Renal pelvis (tissue), 4 donors: ENCODE data around the gene PSMB3. TPM values are rescaled to one million over a fixed set of nuclear protein-coding genes. Genes with fewer than 3 reads are reported as not detected.
A peak's percentile ranks its signal among the peaks of the same experiment; 100 is the strongest.

ENCODE experiments used
- DNase-seq: peaks from one replicate; pipeline ENCODE4 v3.0.0-alpha.2; 2013
- polyA plus RNA-seq, 3 donors: library from polyadenylated mRNA; unstranded; fragments of 120-200 nt; gene quantifications; one replicate each; pipeline ENCODE4 v1.2.1, GENCODE V29; 2013; ENCODE audit not compliant: insufficient read length in 3 of 3

The PSMB3 gene
- polyA plus RNA-seq, 3 donors: 116 to 125 (median 123) TPM

DNA sequence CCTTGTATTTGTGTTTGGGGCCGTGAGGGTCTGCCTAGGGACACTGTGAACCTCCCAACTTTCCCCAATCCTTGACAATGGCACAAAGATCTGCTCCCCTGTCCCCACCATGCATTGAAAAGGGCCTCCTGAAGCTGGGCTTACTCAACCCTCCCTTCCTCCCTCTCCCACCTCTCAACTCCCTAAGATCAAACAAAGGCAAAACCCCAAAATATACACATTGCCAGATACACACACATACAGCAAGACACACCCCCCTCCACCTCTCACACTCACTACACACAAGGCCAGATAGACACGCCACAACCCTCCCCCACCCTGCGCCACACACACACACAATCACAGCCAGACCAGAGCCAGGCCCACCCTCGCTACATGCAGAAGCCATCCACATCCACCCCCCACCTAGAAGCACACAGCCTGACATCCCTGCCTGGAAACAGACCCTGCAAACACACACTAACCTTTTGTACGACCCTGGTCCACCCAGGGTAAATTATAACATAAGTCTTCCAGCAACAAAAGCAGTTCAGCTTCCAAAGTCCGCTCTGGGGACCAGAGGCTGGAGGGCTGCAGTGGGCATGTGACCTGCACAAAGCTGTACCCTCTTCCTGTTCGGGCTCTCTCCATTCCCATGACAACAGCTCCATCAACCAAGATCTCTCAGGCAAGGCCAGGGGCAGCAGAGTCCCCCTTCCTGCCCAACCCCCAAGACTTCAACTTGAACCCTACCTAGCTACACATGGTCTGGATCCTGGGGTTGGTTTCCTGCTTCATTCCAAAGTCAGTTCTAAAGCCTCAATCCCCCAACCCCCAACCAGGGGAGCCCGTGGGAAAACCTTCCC is 6.3 kb upstream of the PSMB3 start:
- DNase-seq: no peak

DNA sequence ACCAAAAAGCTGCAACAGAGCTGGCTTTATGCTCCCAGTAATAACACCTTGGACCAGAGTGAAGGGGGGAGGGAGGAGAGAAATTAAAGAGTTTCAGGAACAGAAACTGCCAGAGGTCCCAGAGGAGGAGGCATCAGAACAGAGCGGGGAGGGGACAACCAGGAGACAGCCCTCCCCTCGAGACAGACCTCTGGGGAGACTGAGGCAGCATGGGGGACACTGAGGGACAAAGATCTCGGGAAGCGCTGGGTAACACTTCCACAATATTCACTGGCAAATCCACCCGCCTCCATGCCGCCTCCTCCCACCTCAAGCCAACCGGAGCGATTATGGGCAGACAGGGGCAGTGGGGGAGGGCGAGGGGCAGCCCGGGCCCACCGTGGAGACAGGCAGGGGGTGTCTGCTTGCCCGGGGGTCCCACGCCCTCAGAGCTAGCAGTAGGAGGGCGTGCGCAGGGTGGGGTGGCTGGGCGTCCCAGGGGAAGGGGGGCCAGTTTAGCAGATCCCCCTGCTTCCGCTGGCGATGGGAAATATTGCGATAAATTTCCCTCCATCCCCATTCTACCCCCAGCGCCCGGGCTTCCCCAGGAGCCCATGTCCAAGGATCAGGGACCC is 5.6 kb upstream of the PSMB3 start:
- no peak for DNase-seq

DNA sequence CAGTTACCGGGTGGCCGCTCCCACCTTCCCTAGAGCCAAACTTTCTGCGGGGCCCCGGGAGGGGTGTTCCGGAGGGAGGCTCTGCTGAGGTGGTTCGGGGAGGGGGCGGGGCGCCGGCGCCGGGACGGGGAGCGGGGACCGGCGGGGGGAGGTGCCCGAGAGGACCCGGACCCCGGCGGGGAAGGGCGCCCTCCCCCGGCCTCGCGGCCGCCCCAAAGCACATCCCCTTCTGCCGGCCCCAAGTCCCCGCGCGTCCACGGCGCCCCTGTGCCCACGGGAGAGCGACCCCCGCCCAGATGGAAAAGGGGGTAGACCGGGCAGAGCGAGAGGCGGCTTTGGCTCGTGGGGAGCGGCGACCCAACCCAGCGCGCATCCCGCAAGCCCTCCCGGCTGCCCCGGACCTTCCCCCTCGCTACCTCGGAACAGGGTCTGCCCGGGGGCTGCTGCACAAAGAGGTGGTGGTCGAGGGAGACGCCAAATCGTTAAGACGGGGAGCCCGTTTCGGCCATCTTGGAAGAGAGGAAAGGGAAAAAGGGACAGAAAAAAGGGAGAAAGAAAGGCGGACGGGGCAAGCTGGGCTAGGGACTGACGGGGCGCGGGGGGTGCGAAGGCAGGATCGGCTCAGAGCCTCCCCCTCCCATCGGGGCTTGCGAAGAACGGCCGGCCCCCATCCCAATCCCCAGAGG is 4.9 kb upstream of the PSMB3 start:
- DNase-seq: no peak

DNA sequence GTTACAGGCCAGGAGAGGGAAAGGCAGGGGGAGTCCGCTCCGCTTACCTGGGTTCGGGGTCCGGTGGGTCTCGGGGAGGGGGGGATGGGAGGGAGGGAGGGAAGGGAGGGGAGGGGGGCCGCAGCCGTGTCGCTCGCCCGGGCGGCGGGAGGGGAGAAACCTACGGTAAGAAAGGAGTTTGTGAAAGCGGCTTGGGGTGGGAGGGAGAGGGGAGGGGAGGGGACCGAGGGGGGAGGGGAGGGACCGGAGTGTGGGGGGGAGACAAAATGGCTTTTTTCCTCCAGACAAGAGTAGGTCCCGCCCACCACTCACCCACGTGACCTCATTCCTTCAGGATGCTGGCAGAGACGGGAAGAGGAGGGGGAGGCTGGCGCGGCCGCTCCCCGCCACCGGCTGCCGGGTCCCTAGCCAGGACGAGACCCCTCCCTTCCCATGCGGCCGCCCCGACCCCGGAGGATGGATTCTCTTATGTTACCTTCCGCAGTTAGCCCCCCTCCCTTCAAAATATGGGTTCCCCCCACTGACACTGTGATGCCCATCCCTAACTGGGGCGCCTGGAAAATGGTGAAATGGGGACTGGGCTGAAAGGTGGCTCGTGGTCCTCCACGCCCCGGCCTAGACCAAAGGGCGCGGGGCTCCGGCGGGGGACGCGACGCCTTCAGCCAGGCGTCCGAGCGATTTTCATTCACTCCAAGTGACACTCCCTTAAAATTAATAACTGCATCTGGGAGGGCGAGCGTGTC is 4.2 kb upstream of the PSMB3 start, which contains the start of gene PCGF2:
Gene PCGF2, minus strand, starts transcription at position 188 of the 743 bp plus-strand sequence. CDS start 7,934 bp downstream, outside the sequence.
- peak; percentile 97 for DNase-seq

DNA sequence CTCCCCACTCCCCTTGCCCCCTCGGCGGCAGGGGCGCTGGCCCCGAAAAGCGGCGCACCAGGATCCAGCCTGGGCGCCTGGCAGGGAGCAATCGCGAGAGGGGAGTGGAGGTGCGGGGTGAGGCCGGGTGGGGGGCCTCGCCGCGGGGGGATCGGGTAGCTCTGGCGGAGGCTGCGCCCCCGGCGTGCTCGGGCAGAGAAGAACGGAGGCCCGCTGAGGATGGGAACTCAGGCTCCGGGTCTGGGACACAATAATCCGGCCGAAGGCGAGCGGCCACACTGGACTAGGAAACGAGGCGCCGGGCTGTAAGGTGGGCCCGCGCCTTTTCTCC is 3.7 kb upstream of the PSMB3 start:
- DNase-seq: no peak

DNA sequence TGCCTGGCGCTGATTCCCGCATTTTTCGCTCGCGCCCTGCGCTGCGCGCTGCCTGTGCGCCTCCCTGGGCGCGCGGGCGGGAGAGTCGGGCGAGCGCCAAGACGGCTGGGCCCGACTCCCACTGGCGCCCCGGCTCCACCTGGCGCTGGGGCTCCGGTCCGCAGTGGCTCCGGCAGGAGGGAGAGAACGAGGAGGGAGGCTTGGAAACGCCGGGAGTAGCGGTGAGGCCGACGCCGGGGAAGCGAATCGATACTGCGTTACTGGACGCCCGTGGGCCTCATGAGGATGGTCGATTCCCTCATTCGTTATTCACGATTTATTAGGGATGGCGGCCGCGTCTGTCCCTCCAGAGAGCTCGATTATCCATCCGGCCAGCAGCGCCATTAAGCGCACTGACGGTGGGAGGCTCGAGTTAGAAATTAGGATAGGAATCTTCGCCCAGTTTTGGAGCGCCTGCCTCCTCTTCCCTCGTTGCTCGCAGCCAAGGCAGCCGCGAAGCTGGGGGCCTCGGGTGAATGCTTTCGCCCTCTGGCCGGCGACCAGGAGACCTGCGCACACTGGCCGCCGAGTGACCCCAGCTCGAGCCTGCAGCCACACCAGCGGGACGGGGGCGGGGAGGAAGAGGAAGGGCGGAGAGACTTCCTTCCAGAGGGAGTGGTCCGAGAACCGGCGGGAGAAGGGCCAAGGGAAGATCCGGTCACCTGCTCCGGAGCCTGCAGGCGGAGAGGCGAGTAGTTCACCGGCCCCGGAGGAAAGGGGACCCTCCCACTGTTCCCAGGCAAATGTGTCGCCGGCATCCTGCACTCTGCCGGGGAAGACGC is 3.1 kb upstream of the PSMB3 start:
- DNase-seq: peak; percentile 80

DNA sequence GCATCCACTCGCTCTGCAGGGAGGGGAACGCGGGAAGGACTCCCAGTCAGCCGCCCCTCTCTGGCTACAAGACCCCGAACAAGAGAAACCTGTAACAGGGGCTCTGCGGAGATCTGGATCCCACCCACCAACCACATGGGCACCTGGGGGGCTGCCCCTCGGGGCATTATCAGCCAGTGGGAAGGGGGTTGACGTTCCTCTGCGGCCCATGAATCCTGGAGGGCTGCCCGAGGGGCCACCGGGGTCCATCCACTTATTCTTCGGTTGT is 2.6 kb upstream of the PSMB3 start:
- no peak for DNase-seq

DNA sequence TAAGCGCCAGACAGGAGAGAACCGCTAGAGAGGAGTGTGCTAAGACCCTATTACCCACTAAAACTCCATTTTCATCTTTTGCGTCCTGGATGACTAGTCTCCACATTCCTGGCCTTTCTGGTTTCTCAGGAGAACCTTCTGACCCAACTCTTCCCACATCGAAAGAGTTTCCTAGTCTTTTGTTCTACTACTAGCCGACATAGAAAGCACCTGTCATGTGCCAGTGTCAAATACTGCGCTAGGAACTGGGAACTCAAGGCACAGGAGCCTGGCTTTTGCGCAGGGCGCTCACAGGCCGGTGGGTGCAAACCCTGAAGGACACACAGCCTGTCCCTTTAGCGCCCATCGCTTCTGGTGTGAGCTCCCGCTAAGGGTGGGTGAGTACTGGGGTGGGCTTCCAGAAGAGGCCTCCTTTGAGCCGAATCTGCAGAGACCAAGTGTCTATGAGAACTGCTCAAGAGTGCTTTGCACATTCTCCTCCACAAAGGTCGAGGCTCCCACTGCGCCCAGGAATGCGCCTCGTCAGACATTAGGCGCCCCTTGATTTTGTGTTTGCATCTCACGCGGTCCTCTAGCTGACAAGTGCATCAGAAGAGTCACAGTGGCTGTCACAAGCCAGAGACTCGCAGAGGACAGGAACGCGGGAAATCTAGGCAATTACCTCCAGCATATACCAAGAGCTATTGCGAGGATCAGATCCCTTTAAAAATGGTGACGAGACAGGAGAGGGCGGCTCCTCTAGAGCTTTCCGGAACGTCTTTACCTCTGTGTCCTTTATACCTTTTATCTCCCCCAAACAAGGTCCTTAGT is 2.0 kb upstream of the PSMB3 start:
- DNase-seq: no peak

DNA sequence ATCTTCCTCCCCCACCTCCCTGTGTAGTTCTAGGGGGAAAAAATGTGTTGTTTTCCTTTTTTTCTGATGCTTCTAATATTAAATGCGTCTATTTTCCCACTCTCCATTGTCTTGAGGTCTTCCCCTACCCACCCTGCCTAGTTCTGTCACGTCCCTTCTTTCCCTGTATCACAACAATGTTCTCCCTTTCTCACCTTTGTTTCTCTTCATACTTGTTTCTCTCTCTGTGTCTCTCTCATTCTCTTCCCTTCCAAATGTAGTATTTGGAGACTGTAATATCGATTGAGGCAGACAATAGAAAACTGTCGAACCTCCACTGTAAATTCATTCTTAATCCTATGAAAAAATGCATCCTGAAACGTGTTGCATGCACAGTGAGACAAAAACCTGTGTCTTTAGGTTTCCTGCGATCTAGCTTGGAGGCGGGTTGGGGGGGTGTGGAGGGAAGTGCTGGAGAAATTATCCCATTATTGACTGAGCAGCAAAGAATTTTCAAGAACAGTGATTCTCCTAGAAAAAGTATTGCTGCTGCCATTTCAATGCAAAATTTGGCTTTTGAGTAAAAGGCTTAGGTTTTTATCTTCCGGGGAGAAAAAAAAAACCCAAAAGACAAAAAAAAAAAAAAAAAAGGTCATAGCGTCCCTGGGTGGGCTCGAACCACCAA is 1.3 kb upstream of the PSMB3 start:
- no peak for DNase-seq

DNA sequence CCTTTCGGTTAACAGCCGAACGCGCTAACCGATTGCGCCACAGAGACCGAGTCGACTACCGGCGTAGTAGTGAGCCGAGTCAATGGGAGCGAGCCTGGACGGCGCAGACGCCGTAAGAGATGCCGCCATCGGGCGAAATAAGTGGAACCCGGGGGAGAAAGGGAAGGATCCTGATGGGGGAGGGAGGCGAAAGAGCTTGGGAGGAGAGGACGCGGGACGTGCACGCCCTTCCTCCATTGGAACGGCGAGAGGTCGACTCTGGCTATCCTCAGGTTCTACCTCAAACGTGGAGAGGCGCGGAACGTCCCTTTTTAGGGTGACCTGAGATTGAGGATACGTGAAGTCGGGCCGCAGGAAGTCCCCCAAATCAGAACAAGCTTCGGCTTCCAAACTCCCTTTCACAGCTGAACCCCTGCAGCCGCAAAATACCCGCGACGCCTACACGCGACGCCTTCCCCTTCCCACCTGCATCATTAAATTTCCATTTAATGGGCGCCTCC is 683 bp upstream of the PSMB3 start:
- DNase-seq: peak; percentile 86

DNA sequence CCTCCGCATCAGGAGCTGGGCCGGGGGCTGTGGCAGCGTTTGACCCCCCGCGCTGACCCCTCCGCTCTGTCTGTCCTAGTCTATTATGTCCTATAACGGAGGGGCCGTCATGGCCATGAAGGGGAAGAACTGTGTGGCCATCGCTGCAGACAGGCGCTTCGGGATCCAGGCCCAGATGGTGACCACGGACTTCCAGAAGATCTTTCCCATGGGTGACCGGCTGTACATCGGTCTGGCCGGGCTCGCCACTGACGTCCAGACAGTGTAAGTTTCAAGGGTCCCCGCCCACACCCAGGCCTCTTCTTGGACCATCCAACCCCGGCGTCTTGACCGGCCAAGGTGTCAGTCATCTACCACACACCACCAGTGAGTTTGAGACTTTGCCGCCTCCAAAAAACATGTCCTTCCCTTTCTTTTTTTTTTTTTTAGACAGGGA is 548 bp downstream of the PSMB3 start:
- DNase-seq: no peak

DNA sequence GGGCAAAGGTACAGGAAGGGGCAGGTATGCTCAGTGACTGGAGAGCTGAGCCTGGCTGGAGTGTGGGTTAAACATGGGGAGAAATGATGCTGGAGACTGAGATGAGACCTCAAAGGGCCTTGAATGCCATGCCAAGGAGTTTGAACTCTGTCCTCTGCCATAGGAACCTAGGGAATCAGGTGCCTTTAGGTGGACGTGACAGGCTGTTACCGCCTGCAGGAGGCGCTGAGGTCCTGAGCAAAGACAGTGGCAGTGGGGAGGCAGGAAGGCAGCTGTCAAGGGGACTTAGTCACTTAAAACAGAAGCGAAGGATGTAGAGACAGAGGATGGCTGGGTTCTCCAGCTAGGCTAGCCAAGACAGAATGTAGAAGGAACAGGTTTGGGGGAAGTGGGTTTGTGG is 9.1 kb downstream of the PSMB3 start:
- no peak for DNase-seq

DNA sequence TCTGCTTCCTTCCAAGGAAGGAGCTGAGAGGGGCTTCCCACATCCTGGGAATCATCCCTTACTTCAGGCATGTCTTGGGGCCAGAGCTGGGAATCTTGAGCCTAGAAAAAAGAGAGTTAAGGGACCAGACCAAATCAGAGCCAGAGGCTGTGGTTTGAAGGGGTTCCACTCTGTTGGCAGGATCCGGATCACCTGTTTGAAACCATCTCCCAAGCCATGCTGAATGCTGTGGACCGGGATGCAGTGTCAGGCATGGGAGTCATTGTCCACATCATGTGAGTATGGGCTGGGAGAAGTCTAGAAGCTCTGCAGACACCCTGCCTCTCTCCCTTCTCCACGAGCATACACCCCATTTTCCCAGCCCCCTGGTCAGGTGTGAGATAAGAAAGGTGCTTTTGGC is 9.7 kb downstream of the PSMB3 start:
- DNase-seq: no peak

DNA sequence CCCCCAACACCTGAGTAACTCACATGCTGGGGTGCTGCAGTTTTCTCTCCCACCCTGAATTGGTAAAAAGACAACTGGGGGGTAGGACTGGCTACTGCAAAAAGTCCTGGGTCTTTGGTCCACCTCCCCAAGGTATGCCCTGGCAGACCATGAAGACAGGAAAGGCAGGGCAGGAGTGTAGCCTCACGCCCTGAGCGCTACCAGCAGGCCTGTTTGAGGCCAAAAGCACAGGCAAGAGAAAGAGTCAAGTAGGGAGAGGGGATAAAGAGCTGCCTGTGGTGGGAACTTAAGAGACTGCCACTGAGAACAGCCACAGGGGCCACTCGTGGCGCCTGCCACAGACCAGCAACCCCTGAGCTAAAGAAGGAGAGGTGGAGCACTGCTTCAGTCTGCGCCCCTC is 13.8 kb downstream of the PSMB3 start:
- DNase-seq: no peak

DNA sequence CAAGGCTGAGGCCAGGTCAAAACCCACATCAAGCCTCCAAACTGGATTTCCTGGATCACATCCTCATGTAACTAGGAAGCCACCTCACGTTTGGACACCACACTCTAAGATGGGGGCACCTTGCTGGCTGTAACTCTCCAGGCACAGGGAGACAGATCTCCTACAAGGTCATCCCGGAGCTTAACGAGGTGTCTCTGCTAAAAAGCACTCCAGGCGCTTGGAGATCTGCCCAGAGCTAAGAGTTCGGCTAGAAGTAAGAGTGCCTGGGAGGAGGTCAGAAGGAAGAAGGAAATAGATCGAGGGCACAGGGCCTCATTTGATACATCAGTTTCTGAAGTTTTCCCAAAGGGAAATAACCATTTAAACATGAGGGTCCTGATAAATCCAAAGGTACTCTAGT is 15.9 kb downstream of the PSMB3 start:
- no peak for DNase-seq

DNA sequence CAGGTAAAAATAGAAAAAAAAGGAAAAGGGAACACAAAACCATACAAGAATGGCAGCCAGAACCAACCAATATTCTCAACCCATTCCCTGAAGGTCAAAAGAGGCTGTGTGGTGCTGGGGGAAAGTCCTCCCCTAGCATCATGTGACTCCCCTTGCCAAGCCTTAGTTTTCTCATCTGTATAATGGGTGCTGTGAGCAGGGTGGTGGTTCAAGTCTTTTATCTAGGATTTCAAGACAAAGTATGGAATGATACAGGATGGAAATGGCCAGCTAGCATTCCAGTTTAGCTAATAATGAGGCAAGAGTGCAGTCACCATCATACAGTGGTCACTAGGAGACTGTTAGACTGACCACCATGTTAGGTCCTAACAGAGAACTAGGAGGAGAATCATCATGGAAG is 20.7 kb downstream of the PSMB3 start:
- no peak for DNase-seq

DNA sequence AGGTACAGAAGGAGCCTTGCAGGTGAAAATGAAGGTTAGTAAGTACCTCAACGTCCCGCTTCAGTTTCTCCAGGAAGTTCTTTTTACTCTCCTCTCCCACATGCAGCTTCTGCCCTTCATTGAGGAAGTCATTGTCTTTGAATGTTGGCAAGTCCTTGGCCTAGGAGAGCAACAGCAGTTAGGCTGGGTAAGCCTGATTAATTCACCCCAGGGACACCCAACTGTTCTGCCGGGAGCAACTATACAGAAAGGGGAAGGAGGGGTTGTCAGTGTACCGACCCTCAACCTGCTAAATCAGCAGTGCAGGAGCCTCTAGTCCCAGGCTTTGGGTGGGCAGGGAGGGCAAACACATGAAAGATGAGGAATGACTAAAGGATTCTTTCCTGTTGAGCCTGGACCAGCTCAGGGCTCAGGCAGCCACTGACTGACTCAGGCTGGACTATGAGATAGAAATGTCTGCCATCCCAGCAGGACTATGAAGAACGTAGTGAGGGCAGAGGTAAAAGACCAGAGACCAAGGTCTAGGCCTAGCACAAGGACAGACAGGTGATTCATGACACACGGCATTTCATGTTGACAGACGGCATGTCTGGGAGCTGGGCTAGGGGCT is 25.2 kb downstream of the PSMB3 start:
- no peak for DNase-seq

DNA sequence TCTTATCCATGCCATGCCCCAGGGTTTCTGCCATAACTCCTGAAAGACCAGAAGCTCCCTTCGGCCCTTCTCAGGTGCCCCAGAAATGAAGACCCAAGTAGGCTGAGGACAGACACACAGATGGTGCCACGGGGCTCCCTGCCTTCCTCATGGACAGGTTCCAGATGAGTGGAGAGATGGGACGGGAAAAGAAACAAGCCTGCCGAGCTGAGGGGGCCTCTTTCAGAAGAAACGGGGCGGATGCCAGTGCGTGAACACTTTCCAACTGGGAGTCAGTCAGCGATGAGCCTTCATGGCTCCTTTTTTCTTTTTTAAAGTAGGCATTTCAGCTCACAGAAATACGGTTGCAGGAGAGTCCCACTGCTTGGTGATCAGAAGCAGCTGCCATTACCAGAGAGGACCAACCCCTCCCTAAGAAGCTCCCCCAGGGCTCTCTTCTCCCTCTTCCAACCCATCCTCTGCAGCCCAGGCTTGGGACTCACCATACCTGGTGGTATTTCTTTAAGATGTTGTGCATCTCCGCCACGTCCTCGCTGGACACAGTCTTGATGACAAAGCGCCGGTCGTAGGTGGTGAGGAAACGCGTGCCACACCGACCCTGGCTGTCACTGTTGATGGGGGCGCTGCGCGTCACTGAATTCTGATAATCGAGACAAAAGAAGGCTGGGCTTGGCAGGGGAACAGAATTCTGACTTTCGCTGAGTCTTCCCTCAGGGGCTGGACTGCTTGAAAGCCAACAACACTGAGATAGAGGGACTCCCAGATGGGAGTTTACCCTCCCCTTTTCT is 27.6 kb downstream of the PSMB3 start:
- no peak for DNase-seq

DNA sequence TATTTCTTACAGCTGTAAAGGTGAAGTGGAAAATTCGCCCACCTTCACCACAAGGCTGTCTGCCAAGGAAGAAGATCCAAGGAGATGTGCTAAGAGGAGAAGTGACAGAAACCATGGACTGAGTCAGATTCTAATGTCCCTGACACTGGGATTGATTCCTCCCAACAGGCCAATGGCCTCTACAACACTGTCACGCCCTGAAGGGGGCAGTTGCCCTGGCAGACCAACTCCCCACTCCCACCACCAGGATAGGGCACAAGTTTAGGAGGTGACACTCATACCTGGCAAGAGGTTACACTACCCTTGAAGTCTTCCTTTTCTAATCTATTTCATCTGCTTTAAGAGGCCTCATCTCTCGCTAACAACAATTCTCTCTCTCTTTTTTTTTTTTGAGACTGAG is 30.7 kb downstream of the PSMB3 start:
- no peak for DNase-seq
